Sigmoid colon (tissue), 7 donors: ENCODE results near the gene FLCN. TPM values are rescaled to one million over a fixed set of nuclear protein-coding genes. Genes with fewer than 3 reads are reported as not detected.

Source experiments
- DNase-seq: peaks from one replicate; pipeline ENCODE4 v3.0.0-alpha.2; 2019
- H3K27ac ChIP-seq, 4 donors: fragments of 200-600 bp; sonication (generic); one replicate each; pipeline ENCODE4 v1.5.1; 2016 to 2019; ENCODE audit warnings: mild to moderate bottlenecking in 1 of 4
- H3K27me3 ChIP-seq, 3 donors: fragments of 200-600 bp; sonication (generic); one replicate each; pipeline ENCODE4 v1.5.1; 2019; ENCODE audit warnings: mild to moderate bottlenecking in 1 of 3
- H3K36me3 ChIP-seq, 4 donors: fragments of 200-600 bp; sonication (generic); one replicate each; pipeline ENCODE4 v1.5.1; 2016 to 2019
- H3K4me1 ChIP-seq, 4 donors: fragments of 200-600 bp; sonication (generic); one replicate each; pipeline ENCODE4 v1.5.1; 2017 to 2019
- H3K4me3 ChIP-seq, 4 donors: fragments of 200-600 bp; sonication (generic); one replicate each; pipeline ENCODE4 v1.5.1; 2017 to 2019; ENCODE audit warnings: mild to moderate bottlenecking in 2 of 4, moderate library complexity in 1 of 4
- H3K9me3 ChIP-seq, 4 donors: fragments of 200-600 bp in 3 of 4; sonication (generic) in 3 of 4; one replicate each; pipeline versions ENCODE4 v1.5.1 to v1.6.1; 2013 to 2019
- EP300 ChIP-seq, 4 donors: sonication (generic); formaldehyde crosslinking; IDR thresholded peaks; one replicate each; pipeline ENCODE4 v1.6.1; 2017; ENCODE audit warnings: antibody characterized with exemption in 4 of 4
- POLR2A ChIP-seq, 2 donors: fragments of 450-650 bp; IDR thresholded peaks; one replicate each; pipeline ENCODE4 v1.6.1; 2016; ENCODE audit warnings: antibody characterized with exemption in 2 of 2, mild to moderate bottlenecking in 2 of 2, moderate library complexity in 2 of 2
- POLR2AphosphoS5 ChIP-seq, 4 donors: sonication (generic); formaldehyde crosslinking; IDR thresholded peaks; one replicate each; pipeline ENCODE4 v1.6.1; 2017; ENCODE audit warnings: antibody characterized with exemption in 4 of 4
- WGBS, 2 donors: extraction: QIAGEN DNeasy Blood & Tissue Kit; methylation state at CpG; one replicate each; pipeline ENCODE4 v1.1.7; 2013; 5-methylcytosine and 5-hydroxymethylcytosine counted together
- intact Hi-C: fragments of 100-400 bp; cut with DNase I; formaldehyde crosslinking; loops from one replicate; pipeline ENCODE4 v1.15.1; 2023
- polyA plus RNA-seq, 3 donors: library from polyadenylated mRNA; stranded (reverse); fragments of 200-250 nt; gene quantifications; one replicate each; pipeline ENCODE4 v1.2.3, GENCODE V29; 2013
- total RNA-seq, 4 donors: library from RNA; depleted of rRNA; stranded (reverse); fragments of >200 nt; gene quantifications; one replicate each; pipeline ENCODE4 v1.1.0, GENCODE V29; 2016
- TF ChIP-seq, protein P1 (sequence below), 4 experiments: fragments of 450-650 bp in 3 of 4; fragments of 200-600 bp in 1 of 4; IDR thresholded peaks; one replicate each; pipeline ENCODE4 v1.5.1; 2016 to 2019; ENCODE audit warnings: antibody characterized with exemption in 4 of 4, mild to moderate bottlenecking in 3 of 4, moderate library complexity in 2 of 4
- donor health status: healthy with polysubstance abuse.
- donor health status: Bipolar disorder and iron deficiency.
- donor health status: healthy.

The FLCN gene
- total and polyA plus RNA-seq, 7 donors, result 10.8 to 122 (median 41.5) TPM

DNA sequence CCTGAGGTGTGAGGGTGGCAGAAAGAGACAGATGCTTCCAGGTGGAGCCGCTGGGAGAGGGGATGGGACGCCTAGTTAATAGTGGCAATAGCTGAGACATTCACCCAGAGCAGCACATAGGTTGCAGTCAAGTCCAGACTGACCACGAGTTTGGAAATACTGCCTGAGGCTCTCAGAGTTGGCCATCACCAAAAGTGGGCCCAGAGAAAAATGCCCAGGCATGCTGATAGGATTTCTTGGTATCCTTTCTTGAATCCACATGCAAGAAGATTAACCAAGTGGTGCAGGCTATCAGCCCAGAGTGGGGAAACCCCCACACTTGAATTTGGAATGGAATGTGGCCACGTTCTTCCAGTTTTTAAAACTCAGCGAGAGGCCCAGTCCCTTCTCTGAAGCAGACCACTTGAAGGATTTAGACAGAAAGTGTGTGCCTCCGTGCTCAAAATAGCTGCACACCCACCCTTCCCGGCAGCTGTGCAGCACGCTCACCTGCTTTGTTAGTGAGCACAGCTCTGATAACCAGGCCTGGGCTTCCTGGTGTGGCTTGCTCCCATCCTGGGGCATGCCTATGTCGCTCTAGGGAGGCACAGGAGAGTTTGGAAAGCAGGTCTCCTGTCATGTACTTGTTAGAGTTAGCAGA lies 66.5 kb downstream of the FLCN start:
- intact Hi-C loops, result no loop called here
- H3K9me3 ChIP-seq, result no peaks in the 10 kb centered on the region
- no peaks in the 10 kb centered on the region for H3K27me3 ChIP-seq
- no peaks in the 10 kb centered on the region for H3K4me1 ChIP-seq
- TF ChIP-seq EP300 (IDR thresholded peaks at IDR 0.05) (no peak), POLR2A (IDR thresholded peaks at IDR 0.05) (no peak), POLR2AphosphoS5 (IDR thresholded peaks at IDR 0.05) (no peak)
- TF ChIP-seq, protein P1, sequence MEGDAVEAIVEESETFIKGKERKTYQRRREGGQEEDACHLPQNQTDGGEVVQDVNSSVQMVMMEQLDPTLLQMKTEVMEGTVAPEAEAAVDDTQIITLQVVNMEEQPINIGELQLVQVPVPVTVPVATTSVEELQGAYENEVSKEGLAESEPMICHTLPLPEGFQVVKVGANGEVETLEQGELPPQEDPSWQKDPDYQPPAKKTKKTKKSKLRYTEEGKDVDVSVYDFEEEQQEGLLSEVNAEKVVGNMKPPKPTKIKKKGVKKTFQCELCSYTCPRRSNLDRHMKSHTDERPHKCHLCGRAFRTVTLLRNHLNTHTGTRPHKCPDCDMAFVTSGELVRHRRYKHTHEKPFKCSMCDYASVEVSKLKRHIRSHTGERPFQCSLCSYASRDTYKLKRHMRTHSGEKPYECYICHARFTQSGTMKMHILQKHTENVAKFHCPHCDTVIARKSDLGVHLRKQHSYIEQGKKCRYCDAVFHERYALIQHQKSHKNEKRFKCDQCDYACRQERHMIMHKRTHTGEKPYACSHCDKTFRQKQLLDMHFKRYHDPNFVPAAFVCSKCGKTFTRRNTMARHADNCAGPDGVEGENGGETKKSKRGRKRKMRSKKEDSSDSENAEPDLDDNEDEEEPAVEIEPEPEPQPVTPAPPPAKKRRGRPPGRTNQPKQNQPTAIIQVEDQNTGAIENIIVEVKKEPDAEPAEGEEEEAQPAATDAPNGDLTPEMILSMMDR (IDR thresholded peaks at IDR 0.05), result no peak
- no peak for DNase-seq
- H3K4me3 ChIP-seq, result no peak overlapping the region
- no peak overlapping the region for H3K27ac ChIP-seq
- peaks cover 40 to 86% (median 54%) of the 10 kb centered on the region in 4 donors for H3K36me3 ChIP-seq
- WGBS, 2 donors, result 82 to 89% methylated on average over 9 of the region's 9 CpGs

DNA sequence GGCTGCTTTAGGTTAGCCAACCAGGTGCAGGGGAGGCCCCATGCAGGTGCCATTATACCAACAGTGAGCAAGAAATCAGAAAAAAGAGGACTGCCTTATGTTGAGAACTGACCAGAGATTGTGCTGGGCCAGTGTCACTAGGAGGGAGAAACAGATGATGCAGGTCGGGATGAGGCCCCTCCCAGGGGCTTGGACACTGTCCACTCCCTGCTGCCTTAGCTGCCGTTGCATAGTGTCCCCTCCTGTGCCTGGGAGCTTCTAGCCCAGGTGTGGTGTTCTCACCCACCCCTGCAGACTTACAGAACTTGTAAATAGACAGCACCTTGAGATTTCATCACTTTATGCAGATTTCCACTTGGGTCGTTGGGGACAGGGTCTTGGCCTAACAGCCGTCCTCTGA lies 67.6 kb downstream of the FLCN start:
- H3K4me3 ChIP-seq, result no peak overlapping the region
- no peak for TF ChIP-seq EP300 (IDR thresholded peaks at IDR 0.05)
- TF ChIP-seq POLR2A (IDR thresholded peaks at IDR 0.05), result no peak
- no peak for TF ChIP-seq POLR2AphosphoS5 (IDR thresholded peaks at IDR 0.05)
- TF ChIP-seq, protein P1 (IDR thresholded peaks at IDR 0.05), result no peak
- 90% methylated on average over 4 of the region's 4 CpGs for WGBS, 2 donors
- H3K9me3 ChIP-seq, result no peaks in the 10 kb centered on the region
- no peaks in the 10 kb centered on the region for H3K27me3 ChIP-seq
- H3K4me1 ChIP-seq, result no peaks in the 10 kb centered on the region
- no peak overlapping the region for H3K27ac ChIP-seq
- peaks cover 33 to 86% (median 53%) of the 10 kb centered on the region in 4 donors for H3K36me3 ChIP-seq
- no peak for DNase-seq
- intact Hi-C loops, result no loop called here

DNA sequence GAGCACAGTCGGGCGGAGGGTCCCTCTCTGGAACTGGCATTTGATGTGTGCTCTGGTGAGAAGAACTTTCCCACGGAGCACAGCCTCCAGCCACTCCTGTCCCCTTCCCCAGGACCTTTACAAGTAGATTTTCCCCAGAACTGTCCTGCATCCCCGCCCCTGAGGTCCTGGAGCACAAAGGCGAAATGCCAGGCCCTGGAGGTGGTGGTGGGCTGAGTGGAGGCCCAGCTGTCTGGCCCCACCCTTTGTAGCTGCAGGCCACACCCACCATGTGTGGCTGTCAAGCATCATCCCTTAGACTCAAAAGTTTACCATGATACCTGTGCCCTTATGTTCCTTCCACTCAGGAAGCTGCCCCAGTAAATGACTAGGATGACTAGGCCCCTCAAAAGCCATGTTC lies 68.6 kb downstream of the FLCN start:
- no peak overlapping the region for H3K27ac ChIP-seq
- no peak for TF ChIP-seq EP300 (IDR thresholded peaks at IDR 0.05)
- no peak overlapping the region for H3K4me3 ChIP-seq
- no peak for DNase-seq
- H3K4me1 ChIP-seq, result no peaks in the 10 kb centered on the region
- no peaks in the 10 kb centered on the region for H3K27me3 ChIP-seq
- no peaks in the 10 kb centered on the region for H3K9me3 ChIP-seq
- 95% methylated on average over 5 of the region's 5 CpGs for WGBS, 2 donors
- peaks cover 26 to 84% (median 50%) of the 10 kb centered on the region in 4 donors for H3K36me3 ChIP-seq
- intact Hi-C loops, result no loop called here

DNA sequence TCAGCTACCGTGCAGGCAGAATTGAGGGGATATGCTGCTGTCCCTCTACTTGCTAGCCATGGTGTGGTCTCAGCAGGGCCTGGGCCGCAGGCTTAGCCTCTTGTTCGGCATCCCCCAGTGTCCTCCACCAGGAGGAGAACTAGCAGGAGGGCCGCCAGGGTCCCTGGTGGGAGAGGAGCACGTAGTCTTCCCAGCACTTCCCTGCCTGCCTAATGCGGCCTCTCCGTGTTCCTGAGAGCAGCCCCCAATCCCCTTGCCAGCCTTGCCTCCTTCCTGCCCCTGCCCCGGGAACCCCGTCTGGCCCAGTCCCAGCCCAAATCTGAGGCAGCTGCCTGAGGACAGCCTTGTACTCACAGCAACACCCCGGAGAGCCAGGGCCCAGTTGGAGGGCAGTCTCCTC lies 69.0 kb downstream of the FLCN start:
- WGBS, 2 donors, result 96 to 97% methylated on average over 10 of the region's 10 CpGs

GRCh38 chr17:17167356-17167755 lies 69.6 kb downstream of the FLCN start:
- peaks cover 16 to 84% (median 46%) of the 10 kb centered on the region in 4 donors for H3K36me3 ChIP-seq
- no peak for DNase-seq

More for the DNA sequence above, 69.0 kb downstream of the FLCN start:
- Histone ChIP-seq H3K27me3 (no peaks in the 10 kb centered on the region), H3K4me3 (no peak overlapping the region), H3K9me3 (no peaks in the 10 kb centered on the region), H3K27ac (no peak overlapping the region), H3K4me1 (no peaks in the 10 kb centered on the region), H3K36me3 (peaks cover 22 to 84% (median 48%) of the 10 kb centered on the region in 4 donors)
- DNase-seq, result no peak
- TF ChIP-seq, protein P1 (IDR thresholded peaks at IDR 0.05), result no peak
- no peak for TF ChIP-seq POLR2A (IDR thresholded peaks at IDR 0.05)
- TF ChIP-seq POLR2AphosphoS5 (IDR thresholded peaks at IDR 0.05), result no peak
- TF ChIP-seq EP300 (IDR thresholded peaks at IDR 0.05), result no peak
- intact Hi-C loops, result no loop called here

More at GRCh38 chr17:17167356-17167755, 69.6 kb downstream of the FLCN start:
- Histone ChIP-seq H3K9me3 (no peaks in the 10 kb centered on the region), H3K4me1 (no peaks in the 10 kb centered on the region), H3K27ac (no peak overlapping the region), H3K27me3 (no peaks in the 10 kb centered on the region), H3K4me3 (no peak overlapping the region)
- TF ChIP-seq POLR2AphosphoS5 (IDR thresholded peaks at IDR 0.05) (no peak), POLR2A (IDR thresholded peaks at IDR 0.05) (no peak)
- TF ChIP-seq, protein P1 (IDR thresholded peaks at IDR 0.05), result no peak
- WGBS, 2 donors, result 93 to 97% methylated on average over 10 of the region's 10 CpGs
- intact Hi-C loops, result no loop called here
